Measurements from ENCODE around the gene THAP4.

The THAP4 gene

GRCh38 chr2:241542278-241542605 is 94.7 kb downstream of the THAP4 start:
- DNase-seq, result no peak

- no peak for DNase-seq
These were observed 95.2 kb downstream of the THAP4 start for GRCh38 chr2:241541564-241542277.

- DNase-seq, result peak; percentile 51
These were observed 96.0 kb downstream of the THAP4 start for GRCh38 chr2:241540771-241541561.

GRCh38 chr2:241540401-241540770 is 96.6 kb downstream of the THAP4 start:
- no peak for DNase-seq

- DNase-seq, result no peak
These were observed 97.2 kb downstream of the THAP4 start for GRCh38 chr2:241539616-241540374.

- DNase-seq, result no peak
These were observed 97.9 kb downstream of the THAP4 start for GRCh38 chr2:241538838-241539615.

GRCh38 chr2:241535871-241536655 is 100.9 kb downstream of the THAP4 start:
- no peak for DNase-seq

- no peak for DNase-seq
These were observed 102.1 kb downstream of the THAP4 start for GRCh38 chr2:241534701-241535375.
